Astrocyte of the spinal cord (primary cell): ENCODE data around the gene TREM1.

Source experiments
- DNase-seq: peaks from one replicate; pipeline ENCODE4 v3.0.0; 2011; ENCODE audit warnings: low read depth, low spot score
- H3K4me3 ChIP-seq: 2 replicates; pipeline ENCODE4 v1.5.1; 2011; ENCODE audit warnings: low read depth, mild to moderate bottlenecking, low read length, moderate library complexity
- in situ Hi-C: cut with HindIII; loops from 2 replicates; pipeline ENCODE4 v1.10.0; 2017; ENCODE audit warnings: low sequenced_read_pairs
- TF ChIP-seq, protein P1 (sequence below): IDR thresholded peaks from 2 replicates; pipeline ENCODE4 v1.5.1; 2012; ENCODE audit warnings: low read depth, mild to moderate bottlenecking, low read length, inconsistent platforms

TREM1 gene

DNA sequence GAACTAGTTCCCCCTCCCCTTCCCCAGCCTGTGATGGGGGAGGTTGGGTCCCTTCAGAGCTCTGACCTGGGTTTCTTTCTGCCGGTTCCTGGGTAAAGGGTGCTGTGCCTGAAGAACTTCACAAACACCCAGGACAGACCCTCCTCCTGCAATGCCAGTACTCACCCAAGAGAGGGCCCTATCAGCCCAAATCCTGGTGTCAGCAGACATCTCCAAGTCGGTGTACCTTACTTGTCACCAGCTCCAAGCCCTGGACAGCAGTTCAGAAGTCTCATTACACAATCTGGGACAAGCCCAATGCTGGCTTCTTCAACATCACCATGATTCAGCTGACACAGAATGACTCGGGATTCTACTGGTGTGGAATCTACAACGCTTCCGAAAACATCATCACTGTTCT lies 57.9 kb downstream of the TREM1 start:
- DNase-seq, result no peak
- in situ Hi-C loops, result no loop called here
- TF ChIP-seq, protein P1, sequence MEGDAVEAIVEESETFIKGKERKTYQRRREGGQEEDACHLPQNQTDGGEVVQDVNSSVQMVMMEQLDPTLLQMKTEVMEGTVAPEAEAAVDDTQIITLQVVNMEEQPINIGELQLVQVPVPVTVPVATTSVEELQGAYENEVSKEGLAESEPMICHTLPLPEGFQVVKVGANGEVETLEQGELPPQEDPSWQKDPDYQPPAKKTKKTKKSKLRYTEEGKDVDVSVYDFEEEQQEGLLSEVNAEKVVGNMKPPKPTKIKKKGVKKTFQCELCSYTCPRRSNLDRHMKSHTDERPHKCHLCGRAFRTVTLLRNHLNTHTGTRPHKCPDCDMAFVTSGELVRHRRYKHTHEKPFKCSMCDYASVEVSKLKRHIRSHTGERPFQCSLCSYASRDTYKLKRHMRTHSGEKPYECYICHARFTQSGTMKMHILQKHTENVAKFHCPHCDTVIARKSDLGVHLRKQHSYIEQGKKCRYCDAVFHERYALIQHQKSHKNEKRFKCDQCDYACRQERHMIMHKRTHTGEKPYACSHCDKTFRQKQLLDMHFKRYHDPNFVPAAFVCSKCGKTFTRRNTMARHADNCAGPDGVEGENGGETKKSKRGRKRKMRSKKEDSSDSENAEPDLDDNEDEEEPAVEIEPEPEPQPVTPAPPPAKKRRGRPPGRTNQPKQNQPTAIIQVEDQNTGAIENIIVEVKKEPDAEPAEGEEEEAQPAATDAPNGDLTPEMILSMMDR, result no peak
- no peak overlapping the region for H3K4me3 ChIP-seq

- in situ Hi-C loops, result no loop called here
- no peak for DNase-seq
- TF ChIP-seq, protein P1, result no peak
- no peak within 1 kb of the TSS for H3K4me3 ChIP-seq
Observed at GRCh38 chr6:41228096-41228495, 58.4 kb downstream of the TREM1 start, which contains the start of gene TREML4. Gene TREML4 (plus strand): TSS chr6:41228349. CDS start chr6:41228428, 79 bp downstream.

GRCh38 chr6:41226752-41227151 lies 59.7 kb downstream of the TREM1 start:
- TF ChIP-seq, protein P1, result no peak
- no peak overlapping the region for H3K4me3 ChIP-seq
- DNase-seq, result no peak
- in situ Hi-C loops, result no loop called here

GRCh38 chr6:41224800-41225199 lies 61.7 kb downstream of the TREM1 start:
- no peak overlapping the region for H3K4me3 ChIP-seq
- DNase-seq, result no peak
- in situ Hi-C loops, result no loop called here
- TF ChIP-seq, protein P1, result no peak
